Astrocyte (in vitro differentiated cells and primary cell): ENCODE measurements around the gene CYB5R4. TPM values are rescaled to one million over a fixed set of nuclear protein-coding genes. Genes with fewer than 3 reads are reported as not detected.
"Not testable (repeated sequence)": the region's sequence is repeated elsewhere in the genome, so short reads cannot be mapped to it uniquely, and the experiment has no call there.

Experiments
- DNase-seq: peaks from one replicate; pipeline ENCODE4 v3.0.0-alpha.2; 2010; ENCODE audit warnings: low read depth
- FAIRE-seq: peaks from 2 replicates; lab custom pipeline; 2011; peaks lifted over from hg19 to GRCh38; lab: Jason Lieb, UNC
- H2AFZ ChIP-seq: 2 replicates; pipeline ENCODE4 v1.6.0; 2012; ENCODE audit warnings: low read depth, low read length, inconsistent platforms
- H3K27ac ChIP-seq: 2 replicates; pipeline ENCODE4 v1.5.1; 2011; ENCODE audit warnings: low read depth, low read length, inconsistent platforms
- H3K27me3 ChIP-seq: 2 replicates; pipeline ENCODE4 v1.6.0; 2011; ENCODE audit warnings: low read length, inconsistent platforms; ENCODE audit not compliant: insufficient read depth
- H3K36me3 ChIP-seq: 2 replicates; pipeline ENCODE4 v1.5.1; 2011; ENCODE audit warnings: low read length, inconsistent platforms; ENCODE audit not compliant: insufficient read depth
- H3K4me1 ChIP-seq: 2 replicates; pipeline ENCODE4 v1.5.1; 2011; ENCODE audit warnings: low read length, inconsistent platforms; ENCODE audit not compliant: insufficient read depth
- H3K4me2 ChIP-seq: 2 replicates; pipeline ENCODE4 v1.6.0; 2012; ENCODE audit warnings: low read length, inconsistent platforms
- H3K4me3 ChIP-seq: 2 replicates; pipeline ENCODE4 v1.5.1; 2011; ENCODE audit warnings: low read depth, mild to moderate bottlenecking, low read length, inconsistent platforms; ENCODE audit not compliant: insufficient read depth
- H3K79me2 ChIP-seq: 2 replicates; pipeline ENCODE4 v1.6.0; 2012; ENCODE audit warnings: mild to moderate bottlenecking, low read length, inconsistent platforms; ENCODE audit not compliant: insufficient read depth
- H3K9ac ChIP-seq: 2 replicates; pipeline ENCODE4 v1.6.0; 2012; ENCODE audit warnings: mild to moderate bottlenecking, low read length, inconsistent platforms
- H3K9me3 ChIP-seq: 2 replicates; pipeline ENCODE4 v1.5.1; 2012; ENCODE audit warnings: low read depth, mild to moderate bottlenecking, low read length, inconsistent platforms; ENCODE audit not compliant: insufficient read depth
- H4K20me1 ChIP-seq: 2 replicates; pipeline ENCODE4 v1.6.0; 2012; ENCODE audit warnings: low read length, inconsistent platforms; ENCODE audit not compliant: insufficient read depth
- H3K27ac Mint-ChIP-seq: one replicate; pipeline ENCODE4 v1.8.0; 2021; ENCODE audit warnings: mild to moderate bottlenecking, mixed read lengths; ENCODE audit not compliant: unreplicated experiment
- H3K27me3 Mint-ChIP-seq: one replicate; pipeline ENCODE4 v1.8.0; 2021; ENCODE audit warnings: low read depth, mixed read lengths; ENCODE audit not compliant: unreplicated experiment
- H3K36me3 Mint-ChIP-seq: one replicate; pipeline ENCODE4 v1.8.0; 2021; ENCODE audit warnings: low read depth, mixed read lengths; ENCODE audit not compliant: unreplicated experiment
- H3K4me1 Mint-ChIP-seq: one replicate; pipeline ENCODE4 v1.8.0; 2021; ENCODE audit warnings: low read depth, mixed read lengths; ENCODE audit not compliant: unreplicated experiment
- H3K4me3 Mint-ChIP-seq: one replicate; pipeline ENCODE4 v1.8.0; 2021; ENCODE audit warnings: mild to moderate bottlenecking, moderate library complexity, mixed read lengths; ENCODE audit not compliant: unreplicated experiment
- H3K9me3 Mint-ChIP-seq: one replicate; pipeline ENCODE4 v1.8.0; 2021; ENCODE audit warnings: mild to moderate bottlenecking, mixed read lengths; ENCODE audit not compliant: unreplicated experiment
- EZH2 ChIP-seq: IDR thresholded peaks from 2 replicates; pipeline ENCODE4 v1.6.1; 2012; ENCODE audit warnings: mild to moderate bottlenecking, low read length, inconsistent platforms; ENCODE audit not compliant: insufficient read depth
- total RNA-seq: library from RNA; stranded (reverse); gene quantifications from 2 replicates; pipeline ENCODE4 v1.2.1, GENCODE V29; 2021
- TF ChIP-seq, protein P1 (sequence below): IDR thresholded peaks from 2 replicates; pipeline ENCODE4 v1.5.1; 2011; ENCODE audit warnings: low read depth, mild to moderate bottlenecking, inconsistent platforms, low read length, moderate library complexity; ENCODE audit not compliant: insufficient read depth

The CYB5R4 gene
- total RNA-seq, 1 donor from 2014 or later = 14.0 TPM

DNA sequence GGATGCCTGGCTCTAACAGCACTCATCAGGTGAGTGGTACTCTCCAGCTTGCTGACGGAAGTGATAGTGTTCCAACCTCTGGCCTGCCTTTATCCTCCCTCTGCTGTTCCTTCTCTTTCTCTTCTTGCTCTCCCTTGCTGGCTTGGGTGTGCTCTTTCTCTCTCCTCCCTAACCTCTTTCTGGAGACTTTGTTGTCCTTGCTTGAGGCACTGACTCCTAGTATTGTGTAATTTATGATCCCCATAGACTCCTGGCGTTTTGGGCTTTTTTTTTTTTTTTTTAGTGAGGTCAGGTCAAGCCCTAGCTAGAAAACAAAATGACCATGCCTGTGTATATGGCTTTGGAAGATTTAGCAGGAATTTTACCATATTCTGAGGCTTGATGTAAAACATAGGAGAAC lies 89.4 kb downstream of the CYB5R4 start:
- Histone ChIP-seq H3K9ac (no peak overlapping the region), H2AFZ (no peak overlapping the region), H3K4me1 (no peaks in the 10 kb centered on the region), H3K4me3 (no peak overlapping the region), H3K4me2 (no peak overlapping the region), H3K27ac (no peak overlapping the region), H3K27me3 (no peaks in the 10 kb centered on the region), H3K79me2 (no peaks in the 10 kb centered on the region), H3K9me3 (no peaks in the 10 kb centered on the region), H3K36me3 (no peaks in the 10 kb centered on the region), H4K20me1 (no peaks in the 10 kb centered on the region)
- DNase-seq (no peak), FAIRE-seq (no peak)
- H3K9me3 Mint-ChIP-seq = peaks cover 15% of the 10 kb centered on the region
- TF ChIP-seq, protein P1, sequence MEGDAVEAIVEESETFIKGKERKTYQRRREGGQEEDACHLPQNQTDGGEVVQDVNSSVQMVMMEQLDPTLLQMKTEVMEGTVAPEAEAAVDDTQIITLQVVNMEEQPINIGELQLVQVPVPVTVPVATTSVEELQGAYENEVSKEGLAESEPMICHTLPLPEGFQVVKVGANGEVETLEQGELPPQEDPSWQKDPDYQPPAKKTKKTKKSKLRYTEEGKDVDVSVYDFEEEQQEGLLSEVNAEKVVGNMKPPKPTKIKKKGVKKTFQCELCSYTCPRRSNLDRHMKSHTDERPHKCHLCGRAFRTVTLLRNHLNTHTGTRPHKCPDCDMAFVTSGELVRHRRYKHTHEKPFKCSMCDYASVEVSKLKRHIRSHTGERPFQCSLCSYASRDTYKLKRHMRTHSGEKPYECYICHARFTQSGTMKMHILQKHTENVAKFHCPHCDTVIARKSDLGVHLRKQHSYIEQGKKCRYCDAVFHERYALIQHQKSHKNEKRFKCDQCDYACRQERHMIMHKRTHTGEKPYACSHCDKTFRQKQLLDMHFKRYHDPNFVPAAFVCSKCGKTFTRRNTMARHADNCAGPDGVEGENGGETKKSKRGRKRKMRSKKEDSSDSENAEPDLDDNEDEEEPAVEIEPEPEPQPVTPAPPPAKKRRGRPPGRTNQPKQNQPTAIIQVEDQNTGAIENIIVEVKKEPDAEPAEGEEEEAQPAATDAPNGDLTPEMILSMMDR = no peak
- no peak for TF ChIP-seq EZH2
- peaks cover 6% of the 10 kb centered on the region for H3K36me3 Mint-ChIP-seq
- no peak overlapping the region for H3K4me3 Mint-ChIP-seq
- no peaks in the 10 kb centered on the region for H3K4me1 Mint-ChIP-seq
- no peak overlapping the region for H3K27ac Mint-ChIP-seq
- no peaks in the 10 kb centered on the region for H3K27me3 Mint-ChIP-seq

DNA sequence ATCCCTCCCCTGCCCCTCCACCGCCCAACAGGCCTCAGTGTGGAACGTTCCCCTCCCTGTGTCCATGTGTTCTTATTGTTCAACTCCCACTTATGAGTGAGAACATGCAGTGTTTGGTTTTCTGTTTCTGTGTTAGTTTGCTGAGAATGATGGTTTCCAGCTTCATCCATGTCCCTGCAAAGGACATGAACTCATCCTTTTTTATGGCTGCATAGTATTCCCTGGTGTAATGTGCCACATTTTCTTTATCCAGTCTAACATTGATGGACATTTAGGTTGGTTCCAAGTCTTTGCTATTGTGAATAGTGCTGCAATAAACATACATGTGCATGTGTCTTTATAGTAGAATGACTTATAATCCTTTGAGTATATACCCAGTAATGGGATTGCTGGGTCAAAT lies 91.9 kb downstream of the CYB5R4 start:
- H3K36me3 Mint-ChIP-seq, H3K27me3 Mint-ChIP-seq, H4K20me1 ChIP-seq, H2AFZ ChIP-seq, H3K27ac ChIP-seq, H3K4me3 Mint-ChIP-seq, H3K9me3 Mint-ChIP-seq, DNase-seq, H3K36me3 ChIP-seq, H3K79me2 ChIP-seq, H3K4me1 ChIP-seq, H3K9ac ChIP-seq, H3K4me1 Mint-ChIP-seq, H3K4me3 ChIP-seq, FAIRE-seq, H3K9me3 ChIP-seq, H3K27ac Mint-ChIP-seq, H3K27me3 ChIP-seq, H3K4me2 ChIP-seq: not testable (repeated sequence)

DNA sequence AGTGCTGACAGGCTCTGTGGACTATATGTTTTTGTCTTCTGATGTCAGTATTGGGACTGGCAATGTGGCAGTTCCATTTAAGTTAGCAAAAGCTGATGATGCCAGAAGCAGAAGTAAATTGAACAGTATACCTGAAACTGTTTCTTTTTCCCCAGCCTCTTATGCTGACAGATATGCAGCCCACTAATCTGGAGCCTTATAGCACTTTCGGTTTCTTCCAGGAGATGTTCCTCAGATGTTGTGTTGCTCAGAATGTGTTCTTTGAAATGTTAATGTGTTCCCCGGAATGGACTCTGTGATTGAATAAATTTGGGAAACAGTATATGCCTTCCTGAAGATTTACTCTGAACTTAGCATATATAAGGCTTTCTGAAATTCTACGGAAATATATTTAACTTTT lies 93.3 kb downstream of the CYB5R4 start:
- TF ChIP-seq, protein P1 = no peak
- TF ChIP-seq EZH2 = no peak
- Histone ChIP-seq H4K20me1 (no peaks in the 10 kb centered on the region), H2AFZ (no peak overlapping the region), H3K9me3 (no peaks in the 10 kb centered on the region), H3K4me3 (no peak overlapping the region), H3K27me3 (no peaks in the 10 kb centered on the region), H3K79me2 (no peaks in the 10 kb centered on the region), H3K4me1 (no peaks in the 10 kb centered on the region), H3K9ac (no peak overlapping the region), H3K36me3 (peaks cover 3% of the 10 kb centered on the region), H3K4me2 (no peak overlapping the region), H3K27ac (no peak overlapping the region)
- no peak for FAIRE-seq
- no peaks in the 10 kb centered on the region for H3K4me1 Mint-ChIP-seq
- no peaks in the 10 kb centered on the region for H3K27me3 Mint-ChIP-seq
- no peak overlapping the region for H3K27ac Mint-ChIP-seq
- DNase-seq = no peak
- H3K4me3 Mint-ChIP-seq = no peak overlapping the region
- no peaks in the 10 kb centered on the region for H3K9me3 Mint-ChIP-seq
- H3K36me3 Mint-ChIP-seq = peaks cover 5% of the 10 kb centered on the region
